GM18526 (cell line): Measurements from ENCODE around the gene CCL13.

Experiments used
- POLR2A ChIP-seq: IDR thresholded peaks from 3 replicates; pipeline ENCODE4 v1.6.1; 2011; ENCODE audit not compliant: insufficient read length; ENCODE audit errors: extremely low read depth

The CCL13 gene

GRCh38 chr17:34393401-34393800 lies 37.1 kb downstream of the CCL13 start:
- TF ChIP-seq POLR2A: no peak

DNA sequence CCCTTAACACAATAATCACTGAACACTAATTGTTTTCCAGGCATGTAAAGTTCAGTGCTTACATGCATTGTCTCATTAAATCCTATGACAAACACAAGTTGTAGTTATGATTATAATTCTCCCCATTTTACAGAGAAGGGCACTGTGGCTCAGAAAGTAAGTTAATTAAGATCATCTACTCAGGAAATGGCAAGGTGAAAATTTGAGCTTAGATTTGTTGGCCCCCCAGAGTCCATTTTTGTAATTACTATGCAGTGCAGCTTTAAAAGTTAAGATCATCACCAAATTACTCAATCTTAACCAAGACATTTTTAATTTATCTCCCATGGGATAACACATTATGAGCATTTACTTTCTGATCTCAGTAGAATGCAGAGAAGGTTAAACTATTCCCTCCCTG lies 41.0 kb downstream of the CCL13 start:
- TF ChIP-seq POLR2A: no peak

DNA sequence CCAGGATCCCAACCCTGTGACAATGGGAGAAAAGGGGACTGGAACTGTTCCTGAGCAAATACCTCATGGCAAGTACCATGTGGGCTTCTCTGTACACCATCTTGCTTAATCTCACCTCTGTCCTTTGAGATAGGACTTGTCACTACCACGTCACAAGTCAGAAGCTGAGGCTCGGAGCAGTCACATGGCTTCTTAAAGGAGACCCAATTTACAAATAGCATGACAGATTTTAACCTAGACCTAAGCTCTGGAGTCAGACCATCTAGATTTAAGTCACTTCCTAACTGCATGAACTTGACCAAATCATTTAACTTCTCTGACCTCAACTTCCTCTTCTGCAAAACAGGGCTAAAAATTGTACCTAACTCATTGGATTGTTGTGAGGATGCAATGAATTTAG lies 42.7 kb downstream of the CCL13 start:
- no peak for TF ChIP-seq POLR2A

DNA sequence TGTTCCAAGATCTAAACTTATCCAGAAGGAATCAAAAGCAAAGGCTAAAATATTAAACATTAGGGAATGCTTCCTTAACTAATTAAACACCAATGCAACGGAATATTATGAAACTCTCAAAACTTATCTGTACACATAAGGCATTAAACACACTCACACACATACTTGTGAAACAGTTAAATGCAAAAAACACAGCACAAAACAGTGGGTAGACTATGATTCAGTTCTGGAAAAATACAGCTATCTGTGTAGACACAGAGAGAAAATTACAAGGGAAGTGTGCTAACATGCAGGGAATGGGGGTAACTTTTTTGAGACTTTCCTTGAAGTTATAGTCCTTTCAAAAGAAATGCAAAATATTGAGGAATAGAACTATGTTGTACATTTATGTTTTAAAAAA lies 43.4 kb downstream of the CCL13 start:
- TF ChIP-seq POLR2A: no peak

- no peak for TF ChIP-seq POLR2A
Observed at GRCh38 chr17:34400301-34400931, 44.1 kb downstream of the CCL13 start.

- no peak for TF ChIP-seq POLR2A
Observed at GRCh38 chr17:34401165-34401564, 44.9 kb downstream of the CCL13 start.

DNA sequence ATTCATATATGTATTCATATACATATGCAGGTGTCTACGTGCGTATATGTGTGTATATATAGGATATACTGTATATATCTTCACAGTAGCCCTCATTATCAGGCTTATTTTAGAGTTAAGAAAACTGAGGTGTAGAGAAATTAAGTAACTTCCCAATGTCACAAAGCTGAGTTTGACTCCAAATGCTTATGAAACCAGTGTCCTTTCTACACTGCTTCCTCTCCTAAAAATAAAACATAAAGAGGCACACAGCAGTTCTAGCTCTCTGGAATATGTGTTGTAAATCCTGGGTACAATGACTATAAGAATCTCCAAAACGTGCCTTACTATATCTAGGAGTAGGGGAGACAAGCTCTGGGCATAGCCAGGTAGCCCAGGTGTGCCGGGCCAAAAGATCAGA lies 46.7 kb downstream of the CCL13 start:
- no peak for TF ChIP-seq POLR2A

GRCh38 chr17:34406226-34406625 lies 49.9 kb downstream of the CCL13 start:
- no peak for TF ChIP-seq POLR2A
